Breast epithelium (tissue), 4 donors: ENCODE results near the gene MAP3K14. TPM values are rescaled to one million over a fixed set of nuclear protein-coding genes. Genes with fewer than 3 reads are reported as not detected.

Experiments used
- DNase-seq, 2 donors: peaks; one replicate each; pipeline ENCODE4 v3.0.0-alpha.2; 2019; ENCODE audit warnings: low spot score in 2 of 2
- H3K27ac ChIP-seq, 2 donors: fragments of 200-600 bp; sonication (generic) in 1 of 2; one replicate each; pipeline ENCODE4 v1.5.1; 2016 to 2019; ENCODE audit warnings: mild to moderate bottlenecking in 1 of 2
- H3K27me3 ChIP-seq, 2 donors: fragments of 200-600 bp; sonication (generic) in 1 of 2; one replicate each; pipeline versions ENCODE4 v1.5.1 to v1.6.0; 2017 to 2019; ENCODE audit warnings: control low read depth in 1 of 2, mild to moderate bottlenecking in 1 of 2
- H3K36me3 ChIP-seq: fragments of 200-600 bp; one replicate; pipeline ENCODE4 v1.5.1; 2019
- H3K4me1 ChIP-seq, 2 donors: fragments of 200-600 bp; sonication (generic); one replicate each; pipeline ENCODE4 v1.5.1; 2016 to 2019; ENCODE audit warnings: control low read depth in 1 of 2
- H3K4me3 ChIP-seq, 3 donors: fragments of 200-600 bp; sonication (generic); 1 replicate in 2 of 3; 2 replicates in 1 of 3; pipeline ENCODE4 v1.5.1; 2016 to 2019; ENCODE audit warnings: mild to moderate bottlenecking in 3 of 3, moderate library complexity in 2 of 3
- H3K9me3 ChIP-seq, 2 donors: fragments of 200-600 bp; sonication (generic) in 1 of 2; one replicate each; pipeline ENCODE4 v1.5.1; 2016 to 2019; ENCODE audit warnings: control low read depth in 1 of 2
- CTCF ChIP-seq, 3 donors: fragments of 450-650 bp; IDR thresholded peaks; one replicate each; pipeline ENCODE4 v1.5.1; 2016 to 2017; ENCODE audit warnings: antibody characterized with exemption in 3 of 3, mild to moderate bottlenecking in 3 of 3, moderate library complexity in 3 of 3
- POLR2A ChIP-seq: fragments of 450-650 bp; IDR thresholded peaks from one replicate; pipeline ENCODE4 v1.6.1; 2016; ENCODE audit warnings: antibody characterized with exemption, mild to moderate bottlenecking, moderate library complexity
- POLR2AphosphoS5 ChIP-seq, 3 donors: sonication (generic); formaldehyde crosslinking; IDR thresholded peaks; one replicate each; pipeline ENCODE4 v1.6.1; 2017; ENCODE audit warnings: antibody characterized with exemption in 3 of 3
- intact Hi-C: fragments of 100-400 bp; cut with DNase I; formaldehyde crosslinking; loops from one replicate; pipeline ENCODE4 v1.15.1; 2023; ENCODE audit warnings: low total_unique reads
- total RNA-seq, 3 donors: library from RNA; depleted of rRNA; stranded (reverse); fragments of >200 nt; gene quantifications; one replicate each; pipeline ENCODE4 v1.1.0, GENCODE V29; 2016

The MAP3K14 gene
- total RNA-seq, 3 donors from 2014 or later = 4.3 to 12.3 (median 6.9) TPM

- H3K27me3 ChIP-seq = no peaks in the 10 kb centered on the region
- no peaks in the 10 kb centered on the region for H3K9me3 ChIP-seq
- no peak overlapping the region for H3K27ac ChIP-seq
- H3K4me3 ChIP-seq = no peak overlapping the region
- TF ChIP-seq CTCF (IDR thresholded peaks at IDR 0.05) (no peak), POLR2AphosphoS5 (IDR thresholded peaks at IDR 0.05) (no peak), POLR2A (no peak)
- intact Hi-C loops = no loop called here
- H3K36me3 ChIP-seq = no peaks in the 10 kb centered on the region
- peak in 1 of 2 donors; percentile 36 for DNase-seq
- no peaks in the 10 kb centered on the region for H3K4me1 ChIP-seq
Measured at GRCh38 chr17:45334701-45335677, 18.2 kb upstream of the MAP3K14 start.

GRCh38 chr17:45334231-45334630, 17.4 kb upstream of the MAP3K14 start:
- peak in 1 of 2 donors; percentile 9 for DNase-seq
- Histone ChIP-seq H3K9me3 (no peaks in the 10 kb centered on the region), H3K27me3 (no peaks in the 10 kb centered on the region), H3K4me1 (no peaks in the 10 kb centered on the region), H3K36me3 (no peaks in the 10 kb centered on the region), H3K4me3 (no peak overlapping the region), H3K27ac (no peak overlapping the region)
- TF ChIP-seq POLR2AphosphoS5 (IDR thresholded peaks at IDR 0.05) = no peak
- no peak for TF ChIP-seq POLR2A
- intact Hi-C loops = no loop called here

GRCh38 chr17:45333702-45334092, 16.9 kb upstream of the MAP3K14 start:
- no peak for TF ChIP-seq CTCF (IDR thresholded peaks at IDR 0.05)
- TF ChIP-seq POLR2AphosphoS5 (IDR thresholded peaks at IDR 0.05) = no peak
- TF ChIP-seq POLR2A = no peak
- intact Hi-C loops = no loop called here
- H3K36me3 ChIP-seq = no peaks in the 10 kb centered on the region
- peak overlapping the region in 1 of 2 donors; percentile 58 for H3K27ac ChIP-seq
- peak in 1 of 2 donors; percentile 34 for DNase-seq
- H3K27me3 ChIP-seq = no peaks in the 10 kb centered on the region
- H3K4me3 ChIP-seq = no peak overlapping the region
- H3K4me1 ChIP-seq = no peaks in the 10 kb centered on the region
- H3K9me3 ChIP-seq = no peaks in the 10 kb centered on the region

- H3K4me3 ChIP-seq = no peak overlapping the region
- TF ChIP-seq POLR2AphosphoS5 (IDR thresholded peaks at IDR 0.05) = no peak
- no peaks in the 10 kb centered on the region for H3K36me3 ChIP-seq
- H3K27me3 ChIP-seq = no peaks in the 10 kb centered on the region
- peak in 1 of 2 donors; percentile 17 for DNase-seq
- H3K4me1 ChIP-seq = no peaks in the 10 kb centered on the region
- intact Hi-C loops = no loop called here
- peak overlapping the region in 1 of 2 donors; percentile 58 for H3K27ac ChIP-seq
- no peaks in the 10 kb centered on the region for H3K9me3 ChIP-seq
Measured at GRCh38 chr17:45332989-45333701, 16.3 kb upstream of the MAP3K14 start.

GRCh38 chr17:45332505-45332904, 15.7 kb upstream of the MAP3K14 start:
- TF ChIP-seq CTCF (IDR thresholded peaks at IDR 0.05) = no peak
- no peak for TF ChIP-seq POLR2A
- no peak for TF ChIP-seq POLR2AphosphoS5 (IDR thresholded peaks at IDR 0.05)
- Histone ChIP-seq H3K27ac (no peak overlapping the region), H3K4me1 (no peaks in the 10 kb centered on the region), H3K36me3 (no peaks in the 10 kb centered on the region), H3K9me3 (no peaks in the 10 kb centered on the region), H3K4me3 (no peak overlapping the region), H3K27me3 (no peaks in the 10 kb centered on the region)
- intact Hi-C loops = no loop called here
- peak in 1 of 2 donors; percentile 24 for DNase-seq

GRCh38 chr17:45326626-45327025, 9.8 kb upstream of the MAP3K14 start:
- intact Hi-C loops = no loop called here
- Histone ChIP-seq H3K27ac (no peak overlapping the region), H3K4me3 (no peak overlapping the region), H3K9me3 (no peaks in the 10 kb centered on the region), H3K27me3 (no peaks in the 10 kb centered on the region), H3K36me3 (no peaks in the 10 kb centered on the region), H3K4me1 (no peaks in the 10 kb centered on the region)
- TF ChIP-seq POLR2AphosphoS5 (IDR thresholded peaks at IDR 0.05) = no peak
- no peak for TF ChIP-seq POLR2A
- TF ChIP-seq CTCF (IDR thresholded peaks at IDR 0.05) = no peak
- DNase-seq = no peak
